ENCODE data around the gene NME4.

Gene NME4

DNA sequence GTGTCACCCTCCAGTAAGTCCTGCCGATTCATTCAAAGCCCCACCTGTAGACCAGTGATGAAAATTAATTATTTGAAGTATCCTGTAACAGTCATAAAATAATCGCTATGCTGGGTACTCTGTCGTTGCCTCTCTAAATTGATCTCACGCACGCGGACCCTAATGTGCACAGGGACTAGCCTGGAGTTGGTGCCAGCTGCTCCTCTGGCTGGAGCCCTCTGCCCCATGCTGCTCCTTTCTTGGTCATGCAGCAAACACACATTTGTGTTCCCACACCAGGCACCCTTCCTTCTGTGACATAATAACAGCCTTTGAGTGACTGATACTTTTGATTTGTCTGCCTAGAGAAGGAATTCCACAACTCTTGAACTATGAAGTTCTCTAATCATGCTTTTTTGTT, 44.4 kb downstream of the NME4 start:
- DNase-seq: no peak

DNA sequence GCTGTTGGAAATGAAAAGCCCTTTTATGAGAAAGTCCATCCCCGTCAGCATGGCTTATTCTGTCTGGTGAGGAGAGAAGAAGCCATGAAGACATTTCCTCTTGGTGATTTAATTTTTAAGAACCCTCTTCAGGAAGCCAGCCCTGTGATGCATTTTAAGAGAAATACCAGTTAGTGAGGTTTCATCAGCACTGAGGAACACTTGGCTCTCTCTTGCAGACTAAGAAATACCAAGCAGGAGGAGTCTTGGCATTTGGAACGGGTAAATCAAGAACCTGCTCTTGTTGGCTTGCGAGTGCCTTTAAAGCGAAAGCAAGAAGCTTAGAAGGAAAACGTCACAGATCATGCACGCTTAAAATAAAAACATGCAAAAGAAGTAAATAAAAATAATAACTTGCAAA, 46.0 kb downstream of the NME4 start:
- DNase-seq: no peak

DNA sequence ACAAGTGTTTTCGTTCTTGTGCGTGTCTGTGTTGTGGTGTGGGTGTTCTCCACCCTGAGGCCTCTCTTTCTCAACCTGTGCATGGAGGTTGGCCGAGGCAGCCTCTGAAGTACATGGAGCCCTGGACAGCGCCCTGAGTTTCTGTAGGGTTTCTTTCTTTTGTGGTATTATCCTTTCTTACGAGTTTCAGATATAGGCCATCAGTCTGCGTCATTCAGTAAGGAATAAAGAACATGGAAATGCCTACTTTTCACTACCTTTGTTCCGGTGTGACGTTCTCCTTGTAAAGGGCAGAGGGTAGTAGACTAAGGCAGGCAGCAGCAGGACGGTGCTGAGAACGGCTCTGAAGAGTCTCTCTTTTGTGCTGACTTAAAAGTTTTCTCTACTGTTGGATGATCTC, 47.0 kb downstream of the NME4 start:
- DNase-seq: no peak

DNA sequence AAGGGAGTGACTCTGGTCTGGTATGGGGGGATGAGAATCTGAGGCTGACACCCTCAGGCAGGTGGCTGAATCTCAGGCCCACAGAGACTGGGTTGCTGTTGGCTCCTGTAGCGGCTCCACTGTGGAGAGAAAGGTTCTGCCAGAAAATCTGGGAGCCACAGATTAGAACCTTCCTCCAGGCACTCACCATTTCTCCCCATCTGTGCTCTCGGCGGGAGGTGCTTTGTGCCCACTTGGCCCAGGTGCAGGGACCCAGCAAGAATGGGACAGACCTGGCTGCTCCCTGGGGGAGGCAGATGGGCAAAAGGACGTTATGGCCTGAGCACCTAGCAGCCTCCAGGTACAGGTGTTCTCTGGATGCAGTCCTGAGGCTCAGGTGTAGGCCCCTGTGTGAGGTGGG, 48.6 kb downstream of the NME4 start:
- DNase-seq: no peak
